Eye (tissue), 1 donor: Measurements from ENCODE around the gene RYR3.

ENCODE experiments used
- DNase-seq: peaks from one replicate; pipeline ENCODE4 v3.0.0-alpha.2; 2015

RYR3 gene

DNA sequence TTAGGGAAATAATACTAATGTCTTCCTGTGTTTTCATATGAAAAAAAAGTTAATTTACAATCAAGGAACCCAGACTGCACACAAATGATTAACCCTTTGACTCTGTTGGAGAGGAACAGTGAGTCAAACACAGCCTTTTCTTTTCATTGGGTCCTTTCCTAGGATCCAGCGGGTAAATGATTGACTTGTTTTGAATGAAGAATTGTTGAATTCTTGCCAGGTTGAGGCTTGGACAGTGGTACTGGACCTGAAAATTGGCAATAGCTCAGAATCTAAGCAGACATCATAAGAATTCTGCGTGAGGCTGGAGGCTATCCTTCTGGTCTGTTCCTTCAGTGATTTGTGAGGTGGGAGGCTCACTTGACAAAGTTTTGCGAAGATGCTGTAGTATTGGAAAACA is 143.0 kb downstream of the RYR3 start:
- no peak for DNase-seq

DNA sequence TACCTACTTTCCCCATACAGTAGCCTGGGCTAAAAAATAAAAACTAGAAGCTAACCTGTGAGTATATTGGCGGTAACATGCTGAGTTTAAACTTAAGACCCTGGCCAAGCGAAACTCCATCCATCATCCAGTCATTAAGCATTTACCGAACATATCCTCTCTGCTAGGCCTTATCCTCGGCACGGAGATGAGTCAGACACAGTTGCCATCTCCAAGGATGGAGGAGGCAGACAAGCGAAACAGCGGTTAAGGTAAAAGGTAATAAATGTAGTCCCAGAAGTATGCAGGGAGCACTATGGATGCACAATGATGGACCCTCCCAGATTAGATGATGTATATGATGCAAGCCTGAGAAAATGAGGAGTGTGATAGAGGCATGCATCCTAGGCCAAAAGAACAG is 143.6 kb downstream of the RYR3 start:
- DNase-seq: no peak

DNA sequence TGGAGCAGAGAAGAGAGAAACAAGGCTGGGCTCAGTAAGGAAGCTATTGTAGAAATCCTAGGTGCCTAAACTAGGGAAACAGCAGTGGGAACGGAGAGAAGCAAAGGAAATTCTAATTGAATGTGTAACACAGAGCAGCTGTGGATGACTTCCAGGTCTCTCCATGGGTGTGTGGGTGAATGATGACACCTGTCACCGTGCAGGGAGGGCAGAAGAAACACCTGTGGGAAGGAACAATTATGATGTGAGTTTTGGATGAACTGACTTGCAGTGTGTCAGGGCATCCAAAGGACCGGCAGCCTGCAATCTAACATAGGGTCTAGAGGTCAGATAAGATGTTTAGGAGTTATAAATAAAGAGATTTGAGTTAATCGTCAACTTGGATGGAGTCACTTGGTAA is 144.2 kb downstream of the RYR3 start:
- no peak for DNase-seq

DNA sequence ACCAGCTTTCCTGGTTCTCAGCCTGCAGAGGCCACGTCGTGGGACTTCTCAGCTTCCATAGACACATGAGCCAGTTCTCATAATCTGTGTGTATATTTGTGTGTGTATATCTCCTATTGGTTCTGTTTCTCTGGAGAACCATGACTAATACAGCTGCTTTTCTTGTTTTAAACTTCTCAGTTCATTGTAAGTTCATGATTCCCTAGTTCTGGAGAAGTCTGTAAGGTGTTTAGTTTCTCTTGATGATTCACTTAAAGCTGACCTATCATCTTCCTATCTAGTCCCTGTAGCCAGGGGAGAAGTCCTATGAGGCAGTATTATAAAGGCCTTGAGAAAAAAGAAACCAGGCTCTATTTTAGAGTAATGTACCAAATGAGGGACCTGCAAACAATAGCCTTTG is 147.7 kb downstream of the RYR3 start:
- no peak for DNase-seq

DNA sequence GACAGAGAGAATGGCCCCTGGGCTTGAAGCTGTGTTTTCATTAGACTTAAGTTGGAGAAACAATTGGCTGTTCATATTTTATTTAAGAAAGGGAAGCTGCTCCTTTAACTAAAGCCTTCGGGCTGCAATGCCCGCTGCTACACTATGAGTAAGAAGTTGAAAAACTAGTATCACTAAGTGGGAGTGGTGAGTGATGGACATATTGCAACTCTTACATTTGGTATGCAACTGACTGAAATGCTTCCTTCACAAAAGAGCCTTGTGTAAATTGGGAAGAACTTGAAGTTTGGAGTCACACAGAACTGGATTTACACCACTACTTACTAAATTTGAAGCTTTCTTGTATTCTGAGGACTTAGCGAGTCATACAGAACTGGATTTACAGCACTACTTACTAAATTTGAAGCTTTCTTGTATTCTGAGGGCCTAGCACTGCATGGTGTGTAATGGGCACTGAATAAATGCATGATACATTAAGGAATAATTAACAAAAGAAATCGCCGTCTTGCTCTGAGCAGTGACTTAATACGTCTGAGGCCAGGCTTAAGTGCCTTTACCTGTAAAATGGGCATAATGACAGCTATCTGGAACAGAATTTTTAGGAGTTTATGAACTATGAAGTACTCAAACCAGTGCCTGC is 149.5 kb downstream of the RYR3 start:
- no peak for DNase-seq

DNA sequence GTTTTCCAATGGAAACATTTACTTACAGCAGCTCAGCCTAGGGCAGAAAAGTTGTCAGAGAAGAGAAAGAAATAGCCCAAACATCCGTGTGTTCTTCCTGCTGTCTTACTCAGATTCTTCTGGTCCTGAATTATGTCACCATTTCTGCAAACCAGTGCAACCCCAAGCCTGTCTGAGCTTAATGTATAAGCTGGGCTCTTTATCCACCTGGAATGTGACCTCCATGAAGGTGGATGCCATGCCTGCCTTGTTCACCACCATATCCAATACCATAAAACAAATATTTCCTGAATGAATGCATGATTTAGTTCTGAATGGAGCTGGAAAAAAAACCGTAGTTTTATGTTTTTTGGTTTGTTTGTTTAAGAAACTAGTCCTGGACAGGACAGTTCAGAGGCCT is 150.9 kb downstream of the RYR3 start:
- no peak for DNase-seq

- no peak for DNase-seq
Observed at GRCh38 chr15:33467146-33467815, 156.5 kb downstream of the RYR3 start.

DNA sequence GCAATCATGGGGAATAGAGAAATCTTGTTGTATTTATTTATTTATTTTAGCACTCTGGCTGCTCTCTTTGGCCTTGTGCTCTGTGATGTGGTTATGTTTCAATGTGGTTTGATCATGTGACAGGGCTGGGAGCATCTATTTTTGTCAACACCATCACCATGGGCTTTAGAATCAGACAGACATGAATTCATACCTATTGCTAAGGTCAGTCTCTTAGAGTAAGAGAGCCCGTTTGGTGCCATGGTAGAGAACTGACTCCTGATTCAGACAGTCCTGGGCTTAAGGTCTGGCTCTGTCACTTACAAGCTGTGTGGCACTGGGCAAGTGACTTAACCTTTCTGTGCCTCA is 157.0 kb downstream of the RYR3 start:
- no peak for DNase-seq

DNA sequence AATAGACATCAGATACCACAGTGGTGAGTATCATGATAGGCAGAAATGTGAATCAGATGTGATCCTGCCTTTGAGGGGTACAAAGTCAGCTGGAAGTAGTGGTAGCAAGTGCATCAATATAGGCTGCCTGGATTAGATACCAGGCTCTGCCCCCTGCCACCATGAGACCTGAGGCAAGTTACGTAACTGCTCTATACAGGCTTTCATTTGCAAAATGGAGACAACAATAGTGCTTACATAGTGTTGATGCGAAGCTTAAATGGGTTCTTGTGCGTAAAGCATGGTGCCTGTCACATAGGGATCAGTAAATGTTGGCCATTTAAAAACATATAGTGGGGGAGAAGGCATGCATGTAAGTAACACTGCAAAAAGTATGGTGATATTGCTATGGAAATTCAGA is 158.0 kb downstream of the RYR3 start:
- DNase-seq: no peak

- DNase-seq: no peak
Observed at GRCh38 chr15:33473005-33473404, 162.2 kb downstream of the RYR3 start.

DNA sequence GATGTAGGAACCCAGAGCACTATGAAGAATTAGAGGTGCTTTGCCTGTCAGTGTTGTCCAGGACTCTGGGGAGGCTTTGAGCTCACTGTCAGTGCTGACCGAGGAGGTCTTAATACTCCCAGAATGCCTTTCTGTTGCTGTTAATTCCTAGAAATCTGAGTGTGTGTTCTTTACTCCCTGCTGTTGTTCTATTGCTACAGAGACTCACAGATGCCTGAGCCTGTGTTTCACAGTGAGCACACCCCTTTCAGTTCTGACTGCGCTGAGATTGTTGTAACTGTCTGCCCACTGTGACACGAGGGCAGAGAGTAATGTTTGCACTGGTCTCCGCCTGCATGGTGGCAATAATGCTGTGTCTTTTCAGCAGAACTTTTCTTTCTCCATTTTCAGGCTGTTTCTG is 162.9 kb downstream of the RYR3 start:
- no peak for DNase-seq

- DNase-seq: no peak
Observed at GRCh38 chr15:33476076-33476475, 165.3 kb downstream of the RYR3 start.

DNA sequence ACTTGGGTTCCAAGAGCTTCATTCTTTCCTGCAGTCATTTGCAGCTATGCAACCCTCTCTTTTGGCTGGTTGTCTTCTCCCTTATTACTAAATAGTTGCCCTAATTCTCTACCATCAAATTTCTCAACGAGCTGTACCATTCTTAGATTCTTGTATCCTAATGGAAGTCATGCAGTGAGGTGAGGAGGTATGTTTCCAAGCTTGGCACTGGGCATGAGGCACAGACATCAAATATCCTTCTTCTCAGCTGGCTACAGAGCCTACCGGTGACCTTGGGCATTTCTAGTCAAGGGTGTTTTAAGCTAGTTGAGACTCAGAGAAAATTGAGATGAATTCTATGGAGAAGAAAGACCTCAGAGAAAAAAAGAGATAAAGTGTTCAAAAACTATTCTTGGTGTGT is 166.1 kb downstream of the RYR3 start:
- DNase-seq: no peak

DNA sequence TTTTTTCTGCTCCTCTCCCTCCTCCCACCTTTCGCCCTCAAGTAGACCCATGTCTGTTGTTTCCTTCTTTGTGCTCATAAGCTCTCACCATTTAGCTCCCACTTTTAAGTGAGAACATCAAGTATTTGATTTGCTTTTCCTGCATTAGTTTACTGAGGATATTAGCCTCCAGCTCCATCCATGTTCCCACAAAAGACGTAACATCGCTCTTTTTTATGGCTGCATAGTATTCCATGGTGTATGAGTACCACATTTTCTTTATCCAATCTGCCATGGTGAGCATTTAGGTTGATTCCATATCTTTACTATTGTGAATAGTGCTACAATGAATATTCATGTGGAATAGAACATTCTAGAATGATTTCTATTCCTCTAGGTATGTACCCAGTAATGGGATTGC is 178.6 kb downstream of the RYR3 start:
- no peak for DNase-seq

GRCh38 chr15:33490703-33491102 is 179.9 kb downstream of the RYR3 start:
- no peak for DNase-seq

DNA sequence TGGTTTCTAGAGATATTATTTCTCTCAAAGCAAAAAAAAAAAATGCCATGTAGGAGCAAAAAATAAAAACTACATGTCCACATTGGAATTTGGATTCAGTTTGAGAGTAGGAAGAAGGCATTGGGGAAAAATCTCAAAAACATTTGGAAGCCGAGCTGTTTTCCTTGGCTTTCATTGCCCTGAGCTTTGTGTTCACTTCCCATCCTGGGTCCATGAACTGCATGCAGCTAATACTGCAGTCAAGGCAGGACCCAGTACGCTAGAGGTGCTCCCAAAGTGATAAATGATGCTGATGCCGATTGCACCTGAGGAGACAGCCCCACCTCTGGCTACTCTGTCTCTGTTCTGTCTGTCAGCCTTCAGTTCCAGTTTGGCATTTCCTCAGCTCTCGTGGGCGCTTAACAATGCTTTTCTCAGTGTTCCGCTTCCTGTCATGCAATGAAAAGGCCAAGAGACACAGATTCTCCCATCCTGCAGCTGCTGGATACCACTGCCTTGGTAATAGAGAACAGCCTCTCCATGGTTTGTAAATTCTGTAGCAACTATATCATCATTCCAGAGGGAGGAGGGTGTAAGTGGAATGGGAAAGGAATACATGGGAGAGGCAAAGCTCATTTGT is 181.8 kb downstream of the RYR3 start:
- no peak for DNase-seq

GRCh38 chr15:33494306-33494705 is 183.5 kb downstream of the RYR3 start:
- no peak for DNase-seq

DNA sequence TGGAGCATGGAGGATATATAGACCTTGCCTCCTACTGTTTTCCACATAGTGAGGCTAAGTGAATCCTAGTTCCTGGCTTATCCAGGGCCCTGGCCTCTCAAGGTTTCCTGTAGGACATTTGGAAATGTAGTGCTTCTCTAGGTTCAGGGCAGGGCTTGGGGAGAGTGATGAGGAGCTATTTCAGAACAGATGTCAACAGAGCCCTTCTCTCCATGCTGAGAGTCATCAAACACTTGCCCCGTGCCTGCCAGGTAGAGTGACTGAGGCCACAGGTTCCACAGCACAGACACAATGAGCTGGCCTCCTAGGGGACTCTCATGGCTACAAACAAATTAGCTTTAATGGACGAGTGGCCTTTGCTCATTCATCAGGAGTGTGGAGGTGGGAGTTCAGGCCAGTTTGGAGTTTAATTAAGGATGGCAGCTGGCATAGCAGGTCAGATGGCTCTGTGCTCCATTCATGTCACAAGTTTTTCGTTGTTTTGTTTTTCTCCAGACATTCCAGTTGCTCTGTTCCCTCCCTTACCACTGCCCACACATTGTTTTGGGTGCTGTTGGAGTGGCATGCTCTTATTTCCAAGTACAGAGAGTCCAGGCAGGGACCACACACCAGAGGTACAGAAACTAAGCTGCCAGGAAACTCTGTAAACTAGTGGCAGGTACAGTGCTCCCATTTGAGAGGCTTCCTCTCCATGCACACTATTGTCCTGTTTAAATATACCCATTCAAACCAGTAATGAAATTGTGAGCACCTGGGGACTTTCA is 189.8 kb downstream of the RYR3 start:
- peak; percentile 61 for DNase-seq

GRCh38 chr15:33503681-33504080 is 192.9 kb downstream of the RYR3 start:
- DNase-seq: no peak

DNA sequence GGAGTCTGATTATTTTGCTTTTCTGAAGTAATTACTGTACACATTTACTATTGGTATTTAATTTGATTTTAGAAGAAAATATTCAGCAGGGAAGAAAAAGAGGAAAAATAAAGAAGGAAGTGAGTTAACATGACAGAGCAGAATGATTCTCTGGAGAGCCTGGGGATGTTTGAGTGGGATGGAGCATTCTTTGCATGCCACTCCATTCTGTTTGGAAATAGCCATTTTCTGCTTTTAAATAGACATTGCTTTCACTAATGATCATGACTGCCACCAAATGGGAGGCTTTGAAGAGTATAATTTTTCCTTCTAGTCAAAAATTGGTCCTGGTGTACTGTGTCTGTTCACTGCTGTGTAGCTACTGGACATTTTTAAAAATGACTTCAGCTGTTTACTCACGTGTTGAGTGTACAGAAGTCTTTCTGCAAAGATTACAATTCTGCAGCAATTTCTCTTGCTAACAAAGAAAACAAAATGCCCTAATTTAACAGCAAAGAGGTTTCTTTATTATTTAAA is 196.1 kb downstream of the RYR3 start:
- DNase-seq: no peak

- DNase-seq: peak; percentile 35
Observed at GRCh38 chr15:33508703-33509102, 197.9 kb downstream of the RYR3 start.

DNA sequence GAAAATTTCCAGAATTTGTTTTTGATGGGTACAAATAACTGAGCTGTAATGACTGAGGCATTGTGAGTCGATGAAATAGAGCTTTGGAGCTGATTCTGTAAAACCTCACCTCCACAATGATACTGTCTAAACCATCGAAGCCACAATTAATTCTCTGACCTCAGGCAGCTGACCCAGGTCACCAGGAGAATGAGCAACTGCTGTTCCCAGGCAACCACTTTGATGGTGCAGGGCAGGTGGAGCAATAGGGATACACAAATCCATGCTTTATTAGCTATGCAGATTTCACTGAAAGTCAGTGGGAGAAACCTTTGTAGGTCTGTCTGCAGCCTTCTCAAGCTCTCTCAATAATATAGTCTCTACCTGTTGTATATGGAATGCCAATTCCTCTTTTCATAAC is 204.4 kb downstream of the RYR3 start:
- no peak for DNase-seq

GRCh38 chr15:33516563-33516962 is 205.8 kb downstream of the RYR3 start:
- no peak for DNase-seq

DNA sequence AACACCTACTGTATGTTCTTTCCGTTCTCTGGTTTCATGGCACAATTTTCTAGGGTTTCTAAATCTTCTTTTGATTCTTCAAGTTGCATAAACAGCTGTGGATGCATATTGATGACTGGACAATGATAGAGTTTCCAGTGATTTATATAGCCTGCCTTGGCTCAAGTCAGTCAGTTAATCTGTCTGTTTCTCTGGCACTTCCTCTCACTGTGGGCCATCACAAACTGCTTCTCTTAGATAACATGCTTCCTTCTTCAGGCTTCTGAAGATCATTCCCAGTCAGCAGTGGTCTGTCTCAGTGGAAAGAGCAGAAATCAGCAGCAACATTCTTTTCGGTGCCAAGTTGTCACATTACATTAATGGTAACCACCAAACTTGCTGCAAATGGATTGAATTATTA is 207.2 kb downstream of the RYR3 start:
- DNase-seq: peak; percentile 17
